HG02884 (cell line): ENCODE results near the gene GLUD1.
"Not testable (repeated sequence)": the region's sequence is repeated elsewhere in the genome, so short reads cannot be mapped to it uniquely, and the experiment has no call there.

Source experiments
- ATAC-seq: cut with Tn5 transposase; IDR thresholded peaks from one replicate; pipeline ENCODE4 v1.9.1; 2021; ENCODE audit warnings: mild to moderate bottlenecking, moderate library complexity; ENCODE audit not compliant: unreplicated experiment

The GLUD1 gene

GRCh38 chr10:87053577-87054181, 41.0 kb downstream of the GLUD1 start:
- ATAC-seq: no peak

DNA sequence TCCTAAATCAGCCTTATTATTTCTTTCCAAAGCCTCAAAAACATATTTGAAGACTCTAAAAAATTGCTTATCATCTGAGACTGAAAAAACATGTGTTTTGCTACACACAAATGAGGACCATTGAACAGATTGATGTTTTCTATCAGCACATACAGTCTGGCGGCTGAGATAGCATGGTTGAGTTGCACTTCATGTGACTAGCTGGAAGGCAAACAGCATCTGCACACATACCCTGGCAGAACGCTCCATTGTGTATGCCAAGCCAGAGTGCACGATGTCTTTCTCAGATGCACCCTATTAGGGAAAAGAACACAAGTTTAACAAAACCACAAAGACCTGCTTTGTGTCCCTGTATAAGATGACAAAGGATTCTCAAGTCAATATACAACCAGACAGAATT, 41.5 kb downstream of the GLUD1 start:
- ATAC-seq: no peak

DNA sequence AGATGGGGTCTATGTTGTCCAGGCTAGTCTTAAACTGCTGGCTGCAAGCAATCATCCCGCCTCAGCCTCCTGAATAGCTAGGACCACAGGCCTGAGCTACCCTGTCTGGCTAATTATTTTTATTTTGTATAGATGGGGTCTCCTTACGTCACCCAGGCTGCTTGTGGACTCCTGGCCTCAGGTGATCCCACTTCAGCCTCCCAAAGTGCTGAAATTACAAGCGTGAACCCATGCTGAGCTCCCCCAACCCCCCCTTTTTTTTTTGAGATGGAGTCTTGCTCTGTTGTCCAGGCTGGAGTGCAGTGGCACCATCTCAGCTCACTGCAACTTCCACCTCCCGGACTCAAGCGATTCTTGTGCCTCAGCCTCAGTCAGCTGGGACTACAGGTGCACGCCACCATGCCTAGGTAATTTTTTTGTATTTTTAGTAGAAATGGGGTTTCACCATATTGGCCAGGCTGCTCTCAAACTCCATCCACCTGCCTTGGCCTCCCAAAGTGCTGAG, 49.2 kb downstream of the GLUD1 start:
- ATAC-seq: no peak

- not testable (repeated sequence) for ATAC-seq
Measured at GRCh38 chr10:87043579-87043978, 51.1 kb downstream of the GLUD1 start.

GRCh38 chr10:87038786-87039185, 55.9 kb downstream of the GLUD1 start:
- ATAC-seq: no peak

DNA sequence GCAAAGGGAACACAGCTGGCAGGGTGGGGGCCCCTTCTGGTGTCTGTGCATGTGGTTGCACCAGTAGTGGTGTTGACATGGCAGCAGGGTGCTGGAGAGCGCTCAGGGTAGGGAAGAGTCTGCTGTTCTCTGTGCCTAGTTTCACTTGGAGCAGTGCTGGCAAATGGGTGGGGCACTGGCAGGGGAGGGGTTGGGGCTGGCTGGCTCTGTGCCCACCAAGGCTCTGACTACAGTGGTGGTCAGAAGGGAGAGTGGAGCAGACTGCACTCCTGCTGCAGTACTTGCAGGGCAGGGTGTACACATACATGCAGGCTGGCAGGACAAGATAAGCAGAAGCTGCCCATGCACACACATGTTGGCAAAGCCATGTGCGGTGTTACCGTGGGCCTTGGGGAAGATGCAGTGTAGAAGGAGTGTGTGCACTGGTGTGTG, 56.3 kb downstream of the GLUD1 start:
- ATAC-seq: no peak

DNA sequence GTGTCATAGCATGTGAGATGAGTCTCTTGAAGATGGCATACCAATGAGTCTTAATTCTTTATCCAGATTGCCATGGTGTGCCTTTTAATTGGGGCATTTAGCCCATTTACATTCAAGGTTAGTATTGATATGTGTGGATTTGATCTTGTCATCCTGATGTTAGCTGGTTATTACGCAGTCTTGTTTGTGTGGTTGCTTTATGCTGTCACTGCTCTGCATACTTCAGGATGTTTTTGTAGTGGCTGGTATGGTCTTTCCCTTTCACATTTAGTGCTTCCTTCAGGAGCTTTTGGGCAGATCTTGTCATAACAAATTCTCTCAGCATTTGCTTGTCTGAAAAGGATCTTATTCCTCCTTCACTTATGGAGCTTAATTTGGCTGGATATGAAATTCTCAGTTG, 58.0 kb downstream of the GLUD1 start:
- ATAC-seq: no peak

DNA sequence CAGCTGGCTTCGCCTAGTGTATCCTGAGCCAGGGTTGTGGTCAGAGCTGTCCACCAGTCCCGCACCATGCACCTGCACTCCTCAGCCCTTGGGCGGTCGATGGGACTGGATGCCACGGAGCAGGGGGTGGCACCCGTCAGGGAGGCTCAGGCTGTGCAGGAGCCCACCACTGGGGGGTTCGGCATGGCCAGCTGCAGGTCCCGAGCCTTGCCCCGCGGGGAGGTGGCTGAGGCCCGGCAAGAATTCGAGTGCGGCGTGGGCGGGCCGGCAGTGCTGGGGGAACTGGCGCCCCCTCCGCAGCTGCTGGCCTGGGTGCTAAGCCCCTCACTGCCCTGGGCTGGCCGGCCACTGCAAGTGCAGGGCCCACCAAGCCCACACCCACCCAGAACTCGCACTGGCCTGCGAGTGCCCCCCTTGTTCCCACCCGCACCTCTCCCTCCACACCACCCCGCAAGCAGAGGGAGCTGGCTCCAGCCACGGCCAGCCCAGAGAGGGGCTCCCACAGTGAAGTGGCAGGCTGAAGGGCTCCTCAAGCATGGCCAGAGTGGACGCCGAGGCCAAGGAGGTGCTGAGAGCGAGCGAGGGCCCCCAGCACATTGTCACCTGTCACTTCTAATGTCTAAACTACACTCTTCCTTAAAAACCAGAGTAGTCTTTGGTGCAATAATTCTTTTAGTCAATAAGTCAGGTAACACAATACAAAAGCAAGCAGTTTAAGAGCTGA, 63.6 kb downstream of the GLUD1 start:
- no peak for ATAC-seq

DNA sequence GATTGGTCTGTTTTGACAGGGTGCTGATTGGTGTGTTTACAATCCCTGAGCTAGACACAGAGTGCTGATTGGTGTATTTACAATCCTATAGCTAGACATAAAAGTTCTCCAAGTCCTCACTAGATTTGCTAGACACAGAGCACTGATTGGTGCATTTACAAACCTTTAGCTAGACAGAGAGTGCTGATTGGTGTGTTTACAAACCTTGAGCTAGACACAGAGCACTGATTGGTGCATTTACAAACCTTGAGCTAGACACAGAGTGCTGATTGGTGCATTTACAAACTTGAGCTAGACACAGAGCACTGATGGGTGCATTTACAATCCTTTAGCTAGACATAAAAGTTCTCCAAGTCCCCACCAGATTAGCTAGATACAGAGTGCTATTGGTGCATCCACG, 64.2 kb downstream of the GLUD1 start:
- not testable (repeated sequence) for ATAC-seq

- not testable (repeated sequence) for ATAC-seq
Measured at GRCh38 chr10:87026747-87027508, 67.7 kb downstream of the GLUD1 start.

GRCh38 chr10:87025285-87025958, 69.2 kb downstream of the GLUD1 start:
- not testable (repeated sequence) for ATAC-seq

DNA sequence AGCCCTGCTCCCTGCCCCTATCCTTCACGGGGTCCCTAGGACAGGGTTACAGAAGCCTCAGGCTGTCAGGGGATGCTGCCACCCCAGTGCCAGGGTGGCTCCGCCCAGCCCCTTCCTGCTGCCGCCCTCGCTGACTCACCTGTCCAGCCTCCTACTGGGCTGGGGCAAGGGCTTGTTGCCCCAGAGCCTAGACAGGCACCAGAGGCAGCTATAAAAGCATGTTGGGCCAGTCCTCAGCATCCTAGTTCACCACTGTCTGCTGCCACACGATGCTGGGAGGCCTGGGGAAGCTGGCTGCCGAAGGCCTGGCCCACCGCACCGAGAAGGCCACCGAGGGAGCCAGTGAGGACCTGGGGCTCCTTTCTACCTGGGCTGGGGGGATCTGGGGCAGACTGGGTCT, 74.6 kb downstream of the GLUD1 start, which contains the start of gene FAM25A:
Gene FAM25A, plus strand, starts transcription at position 239 of the 400 bp plus-strand sequence. Its CDS starts 31 bp downstream, at position 270.
- not testable (repeated sequence) for ATAC-seq

GRCh38 chr10:87019504-87019903, 75.1 kb downstream of the GLUD1 start:
- ATAC-seq: not testable (repeated sequence)

GRCh38 chr10:87019066-87019465, 75.6 kb downstream of the GLUD1 start:
- not testable (repeated sequence) for ATAC-seq

DNA sequence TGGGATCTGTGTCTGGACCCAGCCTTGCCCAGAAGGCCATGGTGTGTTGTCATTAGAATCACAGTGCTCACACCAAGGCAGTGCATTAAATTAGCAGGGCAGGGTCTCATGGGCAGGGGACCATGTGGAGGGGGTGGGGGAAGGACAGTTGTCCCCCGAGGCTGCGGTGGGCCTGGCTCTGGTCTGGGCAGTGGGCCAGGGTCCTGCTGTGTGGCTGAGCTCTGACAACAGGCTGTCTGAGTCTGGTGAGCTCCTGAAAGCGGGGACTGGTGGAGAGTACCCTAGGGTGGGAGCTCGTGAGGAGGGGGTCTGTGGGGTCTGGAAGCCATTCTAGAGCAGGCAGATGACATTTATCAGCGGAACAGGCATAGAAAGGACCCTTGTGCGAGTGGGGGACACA, 76.5 kb downstream of the GLUD1 start:
- ATAC-seq: not testable (repeated sequence)

- ATAC-seq: not testable (repeated sequence)
Measured at GRCh38 chr10:87014986-87015716, 79.5 kb downstream of the GLUD1 start.

DNA sequence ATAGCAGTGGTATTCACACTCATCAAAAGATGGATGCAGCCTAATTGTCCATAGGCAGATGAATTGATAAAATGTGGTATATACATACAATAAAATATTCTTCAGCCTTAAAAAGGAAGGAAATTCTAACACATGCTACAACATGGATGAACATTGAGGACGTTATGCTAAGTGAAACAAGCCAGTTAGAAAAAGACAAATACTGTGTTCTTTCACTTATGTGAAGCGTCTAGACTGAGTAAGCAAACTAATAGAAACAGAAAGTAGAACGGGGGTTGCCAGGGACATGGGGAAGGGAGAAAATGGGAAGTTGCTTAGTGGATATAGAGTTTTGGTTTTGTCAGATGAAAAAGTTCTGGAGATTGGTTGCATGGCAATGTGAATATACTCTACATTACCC, 81.1 kb downstream of the GLUD1 start:
- not testable (repeated sequence) for ATAC-seq

DNA sequence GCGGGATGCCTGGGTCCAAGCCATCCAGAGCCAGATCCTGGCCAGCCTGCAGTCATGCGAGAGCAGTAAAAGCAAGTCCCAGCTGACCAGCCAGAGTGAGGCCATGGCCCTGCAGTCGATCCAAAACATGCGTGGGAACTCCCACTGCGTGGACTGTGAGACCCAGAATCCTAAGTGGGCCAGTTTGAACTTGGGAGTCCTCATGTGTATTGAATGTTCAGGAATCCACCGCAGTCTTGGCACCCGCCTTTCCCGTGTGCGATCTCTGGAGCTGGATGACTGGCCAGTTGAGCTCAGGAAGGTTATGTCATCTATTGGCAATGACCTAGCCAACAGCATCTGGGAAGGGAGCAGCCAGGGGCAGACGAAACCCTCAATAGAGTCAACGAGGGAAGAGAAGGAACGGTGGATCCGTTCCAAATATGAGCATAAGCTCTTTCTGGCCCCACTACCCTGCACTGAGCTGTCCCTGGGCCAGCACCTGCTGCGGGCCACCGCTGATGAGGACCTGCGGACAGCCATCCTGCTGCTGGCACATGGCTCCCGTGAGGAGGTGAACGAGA, 85.4 kb downstream of the GLUD1 start:
- not testable (repeated sequence) for ATAC-seq

DNA sequence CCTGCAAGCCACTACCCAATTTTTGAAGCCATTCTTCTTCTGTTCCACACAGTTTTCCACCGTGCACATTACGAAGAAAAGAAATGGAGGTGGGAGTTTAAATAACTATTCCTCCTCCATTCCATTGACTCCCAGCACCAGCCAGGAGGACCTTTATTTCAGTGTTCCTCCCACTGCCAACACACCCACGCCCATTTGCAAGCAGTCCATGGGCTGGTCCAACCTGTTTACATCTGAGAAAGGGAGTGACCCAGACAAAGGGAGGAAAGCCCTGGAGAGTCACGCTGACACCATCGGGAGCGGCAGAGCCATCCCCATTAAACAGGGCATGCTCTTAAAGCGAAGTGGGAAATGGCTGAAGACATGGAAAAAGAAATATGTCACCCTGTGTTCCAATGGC, 86.3 kb downstream of the GLUD1 start:
- not testable (repeated sequence) for ATAC-seq

DNA sequence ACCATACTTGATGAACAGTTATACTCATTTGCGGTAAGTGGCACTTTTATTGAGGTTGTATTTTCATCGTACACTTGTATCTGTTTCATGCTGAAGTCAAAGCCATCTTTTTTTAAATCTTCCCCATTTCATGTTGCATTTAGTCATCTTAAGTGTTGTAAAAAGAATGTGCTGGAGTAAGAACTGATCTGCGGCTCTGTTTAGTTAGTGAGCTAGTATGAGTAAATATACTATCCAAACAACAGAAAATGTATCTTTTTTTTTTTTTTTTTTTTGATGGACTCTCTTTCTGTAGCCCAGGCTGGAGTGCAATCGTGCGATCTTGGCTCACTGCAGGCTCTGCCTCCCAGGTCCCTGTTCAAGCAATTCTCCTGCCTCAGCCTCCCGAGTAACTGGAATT, 87.0 kb downstream of the GLUD1 start:
- not testable (repeated sequence) for ATAC-seq
